Activated CD8-positive, alpha-beta memory T cell treated with anti-CD3 and anti-CD28 coated beads, Interleukin-2, amount 50 U/mL, for 4 hours (primary cell): ENCODE measurements around the gene CHPF.

Experiments used
- DNase-seq: peaks from one replicate; pipeline ENCODE4 v3.0.0-alpha.2; 2020

Gene CHPF

GRCh38 chr2:219567791-219568361 lies 24.3 kb upstream of the CHPF start:
- no peak for DNase-seq

GRCh38 chr2:219567131-219567530 lies 23.5 kb upstream of the CHPF start:
- no peak for DNase-seq

DNA sequence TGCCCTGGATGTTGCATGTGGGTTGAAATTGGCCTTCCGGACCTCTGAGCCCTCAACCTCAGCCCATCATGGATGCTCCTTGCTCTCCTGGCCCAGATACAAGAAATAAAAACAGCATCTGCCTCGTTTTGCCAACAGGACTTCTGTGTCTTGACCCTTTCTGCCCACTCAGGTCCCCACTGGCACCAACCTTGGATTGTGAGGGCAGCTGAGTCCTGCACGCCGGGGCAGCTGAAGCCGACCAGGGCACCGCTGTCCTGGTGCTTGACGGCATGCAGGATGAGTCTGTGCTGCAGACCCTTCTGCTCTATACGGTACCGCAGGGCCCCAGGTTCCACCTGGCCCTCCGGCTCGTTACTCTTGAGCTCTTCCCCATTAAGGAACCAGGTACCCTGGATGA lies 23.0 kb upstream of the CHPF start:
- DNase-seq = no peak

- no peak for DNase-seq
These were observed 21.8 kb upstream of the CHPF start for GRCh38 chr2:219565130-219566080.

DNA sequence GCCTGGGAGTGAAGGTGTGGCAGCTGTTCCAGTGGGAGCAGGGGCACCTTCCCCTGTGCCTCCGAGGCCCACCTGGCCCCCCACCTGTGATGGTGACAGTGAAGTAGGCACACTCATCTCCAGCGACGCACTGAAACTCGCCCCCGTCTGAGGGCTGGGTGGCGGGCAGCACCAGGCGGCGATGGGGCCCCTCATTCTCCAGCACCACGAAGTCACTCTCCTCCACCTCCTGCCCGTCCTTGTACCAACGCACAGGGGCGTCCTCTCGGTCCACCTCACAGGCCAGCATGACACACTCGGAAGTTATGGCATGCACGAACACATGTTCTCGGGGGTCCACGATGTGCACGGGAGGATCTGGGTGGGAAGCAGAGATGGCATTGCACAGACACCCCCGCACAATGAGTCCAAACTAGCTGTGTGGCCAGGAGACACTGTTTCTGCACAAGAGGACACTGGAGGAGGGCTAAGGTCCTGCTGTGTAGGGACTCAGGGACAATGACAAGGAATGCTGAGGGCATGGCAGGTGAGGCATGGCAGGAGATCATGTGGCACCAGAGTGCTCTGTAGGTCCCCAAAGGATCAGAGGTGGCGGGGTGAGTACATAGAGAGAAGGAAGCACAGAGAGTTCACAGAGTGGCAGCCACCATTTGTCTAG lies 19.8 kb upstream of the CHPF start:
- no peak for DNase-seq

GRCh38 chr2:219562049-219563020 lies 18.7 kb upstream of the CHPF start:
- DNase-seq = no peak

- no peak for DNase-seq
These were observed 17.8 kb upstream of the CHPF start for GRCh38 chr2:219561179-219562048.

DNA sequence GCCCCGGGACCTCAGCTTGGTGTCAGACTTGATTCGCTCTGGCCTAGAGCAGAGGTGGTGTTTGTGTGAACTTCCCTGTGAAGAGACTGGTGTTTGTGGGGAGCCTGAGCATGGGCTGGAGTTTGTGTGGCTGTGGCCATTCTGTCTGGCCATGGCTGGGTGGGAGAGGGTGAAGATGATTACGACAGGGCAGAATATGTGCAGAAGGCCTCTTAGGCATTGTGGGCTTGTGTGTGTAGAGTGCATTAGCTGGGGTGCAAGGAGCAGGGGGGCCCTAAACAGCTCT lies 17.2 kb upstream of the CHPF start:
- DNase-seq = no peak

DNA sequence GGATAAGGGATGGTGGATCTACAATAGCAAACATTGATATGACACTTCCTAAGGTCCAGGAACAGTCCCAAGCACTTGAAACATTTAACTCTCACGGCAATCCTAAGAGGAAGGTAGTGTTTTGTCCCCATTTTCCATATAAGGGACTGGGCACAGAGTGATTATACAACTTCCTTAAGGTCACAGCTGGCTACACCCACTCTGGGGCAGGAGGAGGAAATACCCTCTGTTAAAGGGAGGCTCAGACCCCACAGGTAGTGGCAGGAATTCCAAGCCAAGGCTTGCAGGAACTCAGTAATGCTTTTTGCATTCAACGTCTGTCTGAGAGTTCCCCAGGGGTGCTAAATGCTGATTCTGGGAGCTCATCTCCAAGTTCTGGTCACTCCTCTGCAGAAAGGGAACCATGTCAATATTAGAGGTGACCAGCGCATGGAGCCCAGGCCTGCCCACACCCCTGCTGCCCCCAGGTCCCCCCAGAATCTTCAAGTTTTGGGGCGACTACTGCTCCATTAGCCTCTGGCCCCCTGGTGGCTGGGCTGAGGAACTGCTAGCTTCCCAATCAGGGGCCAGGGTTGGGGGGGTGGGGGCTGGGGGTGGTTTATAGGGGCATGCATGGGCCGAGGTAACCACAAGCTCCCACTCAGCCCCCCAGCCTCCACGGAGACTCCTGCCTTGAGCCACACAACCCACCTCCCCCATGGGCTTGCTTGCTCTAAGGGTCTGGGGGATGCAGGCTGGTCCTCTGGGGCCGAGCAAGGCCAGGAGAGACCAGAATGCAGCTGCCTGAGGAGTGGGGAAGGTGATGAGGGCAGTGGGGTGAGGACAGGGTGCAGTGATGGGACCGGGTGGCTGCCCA lies 16.7 kb upstream of the CHPF start:
- DNase-seq = no peak

GRCh38 chr2:219559156-219559915 lies 15.7 kb upstream of the CHPF start:
- DNase-seq = no peak

- DNase-seq = no peak
These were observed 14.5 kb upstream of the CHPF start for GRCh38 chr2:219557791-219558785.

DNA sequence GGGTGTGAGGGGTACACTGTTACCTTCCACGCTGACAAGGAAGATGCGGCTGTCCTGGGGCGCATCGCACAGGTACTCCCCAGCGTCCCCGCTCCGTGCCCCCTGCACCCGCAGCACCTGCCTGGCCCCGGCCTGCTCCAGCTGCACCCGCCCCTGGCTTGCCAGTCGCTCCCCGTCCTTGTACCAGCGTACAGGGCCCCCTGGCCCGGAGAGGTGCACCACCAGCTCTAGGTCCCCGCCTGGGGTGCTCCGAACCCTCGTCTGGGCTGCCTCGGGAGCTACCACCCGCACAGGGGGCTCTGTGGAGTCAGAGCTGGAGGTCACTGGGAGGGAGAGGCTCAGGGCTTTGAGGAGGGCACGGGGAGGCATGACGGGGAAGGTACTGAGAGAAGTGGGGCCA lies 13.7 kb upstream of the CHPF start:
- no peak for DNase-seq

DNA sequence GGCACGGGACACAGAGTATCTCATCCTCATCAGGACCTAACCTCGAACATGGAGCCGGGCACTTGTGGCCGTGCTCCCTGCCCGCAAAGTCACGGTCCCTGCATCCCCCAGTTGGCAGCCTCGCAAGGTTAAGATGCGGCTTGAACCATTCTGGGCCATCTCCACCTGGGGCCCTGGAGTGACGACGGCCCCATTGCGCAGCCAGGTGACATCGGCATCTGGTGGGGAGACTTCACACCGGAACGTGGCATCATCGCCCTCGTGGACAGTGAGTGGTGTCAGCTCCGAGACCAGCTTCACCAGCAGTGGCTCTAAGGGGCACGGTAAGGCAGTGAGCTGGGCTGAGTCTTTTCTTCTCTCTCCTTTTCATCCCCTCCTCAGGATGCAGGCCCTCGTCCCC lies 12.8 kb upstream of the CHPF start:
- DNase-seq = no peak

DNA sequence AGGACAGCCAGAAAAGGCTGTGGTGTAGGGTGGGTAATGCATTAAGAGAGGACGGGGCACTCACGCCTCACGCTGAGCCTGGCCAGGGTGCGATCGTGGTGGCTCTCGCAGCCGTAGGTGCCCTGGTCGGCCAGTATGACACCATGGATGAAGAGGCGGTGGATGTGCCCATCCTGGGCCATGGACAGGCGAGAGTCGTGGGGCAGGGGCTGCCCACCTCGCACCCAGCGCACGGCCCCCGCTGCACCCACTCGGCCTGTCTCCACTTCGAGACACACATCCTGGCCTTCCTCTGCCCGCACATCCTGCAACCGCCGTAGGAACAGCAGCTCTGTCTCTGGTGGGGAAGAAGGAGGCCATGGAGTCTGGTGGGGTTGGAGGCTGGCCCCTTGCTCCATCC lies 12.3 kb upstream of the CHPF start:
- no peak for DNase-seq

DNA sequence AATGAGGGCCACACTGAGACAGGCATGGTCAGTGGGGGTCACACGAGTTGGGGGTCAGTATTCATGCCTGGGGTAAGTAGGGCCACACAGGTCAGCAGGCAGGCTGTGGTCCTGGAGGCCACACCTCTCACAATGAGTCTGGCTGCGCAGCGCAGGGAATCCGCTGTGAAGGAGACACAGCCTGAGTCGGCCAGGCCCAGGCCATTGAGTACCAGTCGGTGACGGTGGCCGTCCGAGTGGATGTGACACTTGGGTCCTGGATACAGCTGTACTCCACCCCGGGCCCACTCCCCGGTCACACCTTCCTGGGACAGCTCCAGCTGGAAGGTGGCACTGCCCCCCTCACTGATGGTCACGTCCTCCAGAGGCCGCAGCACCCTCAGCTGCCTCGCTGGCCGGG lies 10.7 kb upstream of the CHPF start:
- no peak for DNase-seq

DNA sequence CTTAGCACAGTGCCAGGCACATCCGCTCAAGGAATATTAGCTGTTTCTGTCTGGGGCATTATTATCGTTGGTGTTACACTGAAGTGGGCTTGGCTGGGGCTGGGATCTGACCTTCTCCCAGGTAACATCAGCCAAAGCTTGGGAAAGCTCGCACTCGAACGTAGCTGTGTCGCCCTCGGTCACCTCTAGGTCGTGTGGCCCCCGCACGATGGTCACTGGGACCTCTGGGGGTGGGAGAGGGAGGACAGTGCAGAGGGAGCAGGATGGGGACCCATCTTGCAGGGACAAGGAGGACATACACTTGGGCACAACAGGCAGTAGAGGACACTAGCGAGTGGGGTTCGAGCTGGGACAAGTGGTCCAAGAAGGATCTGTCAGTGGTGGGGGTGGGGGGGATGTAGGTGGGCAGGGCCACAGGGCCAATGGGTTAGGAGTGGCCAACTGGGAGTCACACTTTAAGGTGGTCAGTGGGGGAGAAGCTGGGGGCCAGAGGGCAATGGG lies 9.9 kb upstream of the CHPF start:
- no peak for DNase-seq

DNA sequence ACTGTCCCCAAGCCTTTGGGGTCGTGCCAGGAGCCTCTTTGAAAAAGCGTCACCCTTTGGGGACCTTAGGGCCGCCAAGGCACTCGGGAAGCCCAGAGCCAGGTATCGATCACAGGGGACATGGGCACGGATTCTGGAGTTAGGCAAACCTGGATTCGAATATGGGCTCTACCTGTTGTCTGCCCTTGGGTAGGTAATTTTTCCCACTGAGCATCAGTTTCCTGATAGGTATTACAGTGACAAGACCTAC lies 9.5 kb upstream of the CHPF start:
- no peak for DNase-seq

DNA sequence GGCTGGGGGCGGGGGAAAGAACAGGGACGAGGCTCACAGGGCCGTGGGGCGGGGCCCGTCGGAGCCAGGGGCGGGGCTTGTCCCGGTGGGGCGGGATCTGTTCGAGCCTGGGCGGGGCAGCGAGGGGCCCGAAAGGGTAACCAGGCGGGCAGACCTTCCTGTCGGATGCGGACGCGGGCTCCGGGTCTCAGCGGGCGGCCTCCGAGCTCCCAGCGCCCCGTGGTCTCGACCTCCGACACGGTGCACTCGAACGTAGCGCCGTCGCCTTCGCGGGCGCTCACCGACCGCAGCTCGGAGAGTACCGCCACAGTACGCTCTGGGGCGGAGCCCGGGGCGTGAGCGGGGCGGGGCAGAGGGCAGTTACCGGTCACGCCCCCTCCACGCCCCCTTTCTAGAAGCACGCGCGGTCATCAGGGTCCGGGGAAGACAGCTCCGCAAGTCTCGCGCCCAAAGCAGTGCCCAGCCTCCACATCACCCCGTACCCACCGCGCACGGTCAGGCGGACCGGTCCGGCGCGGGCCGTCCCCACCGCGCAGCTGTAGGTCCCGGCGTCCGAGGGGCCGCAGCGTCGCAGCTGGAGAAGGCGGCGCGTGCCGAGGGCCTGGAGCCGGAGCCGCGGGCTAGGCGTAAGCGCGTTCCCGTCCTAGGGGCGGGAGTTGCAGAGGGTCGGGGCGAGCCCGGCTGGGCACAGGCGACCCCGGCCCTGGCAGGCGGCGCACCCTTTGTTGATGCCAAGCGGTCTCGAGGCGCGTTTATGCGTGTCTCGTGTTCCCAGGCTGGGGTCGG lies 9.0 kb upstream of the CHPF start:
- DNase-seq = peak; percentile 78
